Loucy (cell line): ENCODE results near the gene PARVB.

ENCODE experiments used
- CTCF ChIP-seq: fragments of 200-600 bp; sonication (generic); conservative IDR thresholded peaks from 2 replicates; pipeline ENCODE4 v1.5.1; 2014; ENCODE audit warnings: mild to moderate bottlenecking, antibody characterized with exemption, low read length
- EZH2phosphoT487 ChIP-seq: fragments of 200-600 bp; IDR thresholded peaks from 2 replicates; pipeline ENCODE4 v1.6.1; 2018; ENCODE audit warnings: antibody characterized with exemption, mild to moderate bottlenecking, moderate library complexity, borderline replicate concordance

GRCh38 chr22:44193535-44193891, 169.4 kb downstream of the PARVB start:
- TF ChIP-seq CTCF, result no peak
- TF ChIP-seq EZH2phosphoT487, result no peak
